Muscle layer of colon (tissue), 2 donors: ENCODE measurements around the gene OXSR1.
"Not testable (repeated sequence)": the region's sequence is repeated elsewhere in the genome, so short reads cannot be mapped to it uniquely, and the experiment has no call there.

Experiments
- H3K27ac ChIP-seq: one replicate; pipeline ENCODE4 v1.7.0; 2013; ENCODE audit warnings: low read depth, mild to moderate bottlenecking, low read length, moderate library complexity
- H3K27me3 ChIP-seq, 2 donors: one replicate each; pipeline ENCODE4 v1.7.0; 2013; ENCODE audit warnings: low read length in 2 of 2, mild to moderate bottlenecking in 2 of 2; ENCODE audit not compliant: insufficient read depth in 2 of 2, control insufficient read depth in 1 of 2
- H3K36me3 ChIP-seq: one replicate; pipeline ENCODE4 v1.7.0; 2013; ENCODE audit warnings: mild to moderate bottlenecking, low read length; ENCODE audit not compliant: insufficient read depth
- H3K4me1 ChIP-seq: one replicate; pipeline ENCODE4 v1.7.0; 2013; ENCODE audit warnings: mild to moderate bottlenecking, low read length; ENCODE audit not compliant: insufficient read depth
- H3K4me3 ChIP-seq, 2 donors: one replicate each; pipeline ENCODE4 v1.7.0; 2013; ENCODE audit warnings: low read length in 2 of 2, low read depth in 1 of 2, mild to moderate bottlenecking in 1 of 2, moderate library complexity in 1 of 2
- H3K9ac ChIP-seq: one replicate; pipeline ENCODE4 v1.7.0; 2013; ENCODE audit warnings: low read length
- H3K9me3 ChIP-seq: one replicate; pipeline ENCODE4 v1.7.0; 2013; ENCODE audit warnings: mild to moderate bottlenecking, low read length
- donor health status: abdominal sarcoma.
- donor health status: Adenocarcinoma of cecum.

The OXSR1 gene

DNA sequence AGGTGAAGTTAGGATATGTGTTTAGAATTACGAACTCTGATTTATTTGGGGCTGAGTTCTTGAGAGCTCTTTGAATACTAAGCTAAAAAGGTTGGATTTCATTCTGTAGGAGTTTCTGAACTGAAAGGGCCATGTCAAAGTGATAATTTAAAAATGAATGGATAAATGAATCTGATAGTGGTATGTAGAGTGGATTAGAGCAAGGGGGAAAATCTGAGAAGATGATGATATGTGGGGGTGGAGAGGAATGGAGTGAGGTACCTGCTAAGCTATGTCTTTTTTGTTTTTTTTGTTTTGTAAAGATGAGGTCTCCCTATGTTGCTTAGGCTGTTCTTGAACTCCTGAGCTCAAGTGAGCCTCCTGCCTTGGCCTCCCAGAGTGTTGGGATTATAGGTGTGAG, 55.7 kb downstream of the OXSR1 start:
- H3K9ac ChIP-seq = no peak overlapping the region
- H3K9me3 ChIP-seq = no peaks in the 10 kb centered on the region
- H3K4me3 ChIP-seq = no peak overlapping the region
- peaks cover 20% of the 10 kb centered on the region for H3K36me3 ChIP-seq
- no peaks in the 10 kb centered on the region for H3K27me3 ChIP-seq
- H3K4me1 ChIP-seq = no peaks in the 10 kb centered on the region
- H3K27ac ChIP-seq = no peak overlapping the region

DNA sequence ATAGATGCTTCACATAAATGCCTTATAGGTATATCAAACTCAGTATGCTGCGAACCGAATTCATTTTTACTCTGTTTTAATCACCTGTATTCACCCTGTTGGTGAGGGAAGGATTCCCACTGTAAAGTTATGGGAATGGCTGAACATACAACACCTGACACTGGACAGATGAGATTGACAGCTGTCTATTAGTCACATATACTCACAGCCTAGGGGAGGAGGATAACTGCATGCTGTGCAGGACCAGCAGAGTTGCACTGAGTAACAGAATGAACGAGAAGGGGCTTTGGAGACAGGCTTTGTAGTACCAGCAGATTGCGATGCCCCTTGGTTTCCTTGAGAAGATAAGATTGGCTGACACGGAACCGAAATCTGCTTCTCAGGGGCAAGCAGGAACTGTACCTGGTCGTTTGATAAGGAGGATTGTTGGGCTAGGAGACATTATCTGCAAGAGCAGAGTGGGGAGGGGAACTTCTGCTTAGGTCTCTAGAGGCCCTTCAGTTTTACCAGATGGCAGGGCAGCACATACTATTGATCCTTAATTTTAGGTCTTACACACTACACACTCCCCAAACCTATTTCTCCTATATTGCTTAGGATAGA, 56.8 kb downstream of the OXSR1 start:
- Histone ChIP-seq H3K27me3 (no peaks in the 10 kb centered on the region), H3K4me1 (no peaks in the 10 kb centered on the region), H3K9ac (no peak overlapping the region), H3K36me3 (peaks cover 16% of the 10 kb centered on the region), H3K27ac (no peak overlapping the region), H3K4me3 (no peak overlapping the region), H3K9me3 (no peaks in the 10 kb centered on the region)

DNA sequence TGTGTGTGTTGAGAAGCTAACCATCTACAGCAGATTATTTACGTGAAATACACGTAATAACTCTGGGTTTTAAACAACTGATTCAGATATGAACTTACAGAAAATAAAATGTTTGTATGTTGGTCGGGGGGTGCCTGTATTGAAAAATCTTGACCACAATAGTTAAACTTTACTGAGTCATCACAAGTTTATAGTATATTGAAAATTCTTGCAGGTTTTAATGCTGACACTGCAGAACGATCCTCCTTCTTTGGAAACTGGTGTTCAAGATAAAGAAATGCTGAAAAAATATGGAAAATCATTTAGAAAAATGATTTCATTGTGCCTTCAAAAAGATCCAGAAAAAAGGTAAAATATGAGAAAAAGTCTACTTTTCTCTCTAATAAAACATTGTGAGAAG, 59.0 kb downstream of the OXSR1 start:
- H3K27me3 ChIP-seq = no peaks in the 10 kb centered on the region
- peaks cover 14% of the 10 kb centered on the region for H3K36me3 ChIP-seq
- no peak overlapping the region for H3K27ac ChIP-seq
- no peaks in the 10 kb centered on the region for H3K9me3 ChIP-seq
- no peaks in the 10 kb centered on the region for H3K4me1 ChIP-seq
- no peak overlapping the region for H3K9ac ChIP-seq
- no peak overlapping the region for H3K4me3 ChIP-seq

DNA sequence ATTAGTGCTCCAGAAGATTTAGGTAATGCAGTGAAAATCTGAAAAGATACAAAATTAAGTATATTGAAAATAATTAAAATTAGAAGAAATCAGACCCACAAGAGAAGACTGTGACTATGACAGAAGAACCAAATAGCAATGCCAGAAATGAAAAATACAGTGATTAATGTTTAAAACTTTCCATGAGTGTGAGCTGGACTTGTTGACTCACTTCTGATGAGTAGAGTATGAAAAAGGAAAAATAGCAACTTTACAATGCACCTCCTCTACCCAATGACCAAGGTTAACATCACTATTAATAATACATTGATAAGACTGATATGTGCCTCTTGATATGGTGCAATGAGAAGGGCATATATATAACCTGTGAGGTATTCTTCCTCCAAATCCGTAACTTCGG, 60.9 kb downstream of the OXSR1 start:
- H3K27ac ChIP-seq = no peak overlapping the region
- no peaks in the 10 kb centered on the region for H3K27me3 ChIP-seq
- no peak overlapping the region for H3K4me3 ChIP-seq
- no peaks in the 10 kb centered on the region for H3K4me1 ChIP-seq
- H3K9me3 ChIP-seq = no peaks in the 10 kb centered on the region
- no peak overlapping the region for H3K9ac ChIP-seq
- peaks cover 29% of the 10 kb centered on the region for H3K36me3 ChIP-seq

DNA sequence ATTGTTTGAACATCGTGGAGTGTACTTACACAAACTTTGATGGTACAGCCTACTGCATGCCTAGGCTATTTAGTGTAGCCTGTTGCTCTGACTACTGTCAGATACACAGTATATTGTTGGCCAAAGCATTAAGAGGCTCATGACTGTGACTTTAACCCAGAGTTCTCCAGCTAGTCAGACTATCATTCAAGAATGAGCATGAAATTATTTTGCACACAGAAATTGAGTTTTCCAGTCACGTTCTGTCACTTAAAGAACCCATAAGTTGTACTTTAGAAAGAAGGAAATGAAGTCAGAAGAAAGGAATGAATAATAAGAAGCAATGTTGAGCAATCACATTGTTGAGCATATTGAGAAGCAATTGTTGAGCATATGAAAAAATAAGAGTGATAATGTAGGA, 62.7 kb downstream of the OXSR1 start:
- Histone ChIP-seq H3K36me3 (peaks cover 23% of the 10 kb centered on the region), H3K4me1 (no peaks in the 10 kb centered on the region), H3K27me3 (no peaks in the 10 kb centered on the region), H3K9me3 (no peaks in the 10 kb centered on the region), H3K9ac (no peak overlapping the region), H3K27ac (no peak overlapping the region), H3K4me3 (no peak overlapping the region)

DNA sequence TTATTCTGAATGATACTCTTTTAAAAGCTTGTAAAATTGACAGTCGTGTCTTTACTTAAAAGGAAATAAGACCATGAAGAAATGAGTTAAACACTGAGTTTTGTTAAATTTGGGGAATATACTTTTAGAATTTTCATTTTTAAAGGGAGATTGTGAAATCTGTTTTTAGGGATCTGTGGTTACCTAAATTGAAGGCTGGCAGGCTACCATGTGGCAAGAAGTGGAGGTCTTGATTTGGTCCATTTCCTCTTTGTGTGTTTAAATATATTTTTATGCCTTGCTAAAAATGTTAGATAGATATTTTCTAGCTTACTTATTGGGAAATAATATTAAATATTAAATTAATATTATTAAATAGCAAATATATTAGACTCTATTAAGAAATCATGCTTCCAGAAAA, 63.7 kb downstream of the OXSR1 start:
- Histone ChIP-seq H3K27me3 (no peaks in the 10 kb centered on the region), H3K9ac (no peak overlapping the region), H3K4me1 (no peaks in the 10 kb centered on the region), H3K9me3 (no peaks in the 10 kb centered on the region), H3K4me3 (no peak overlapping the region), H3K27ac (no peak overlapping the region), H3K36me3 (peaks cover 19% of the 10 kb centered on the region)

DNA sequence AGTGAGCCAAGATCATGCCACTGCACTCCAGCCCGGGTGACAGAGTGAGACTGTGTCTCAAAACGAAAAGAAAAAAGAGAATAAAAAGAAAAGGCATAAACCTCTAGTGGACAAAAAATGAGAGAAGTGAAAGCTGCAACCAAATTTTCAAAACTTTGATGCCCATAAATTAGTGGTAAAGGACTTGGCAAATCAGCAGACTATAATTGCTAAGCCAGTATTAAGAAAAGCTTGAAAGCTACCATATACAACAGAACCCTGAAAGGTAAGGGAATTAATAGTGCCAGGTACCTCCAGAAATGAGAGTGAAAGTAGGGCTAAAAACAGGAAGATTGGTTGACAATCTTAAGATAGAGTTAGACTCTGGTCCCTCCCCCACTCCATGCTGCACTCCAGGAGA, 67.4 kb downstream of the OXSR1 start:
- Histone ChIP-seq H3K36me3 (peaks cover 25% of the 10 kb centered on the region), H3K4me3 (no peak overlapping the region), H3K27ac (no peak overlapping the region), H3K9me3 (no peaks in the 10 kb centered on the region), H3K4me1 (no peaks in the 10 kb centered on the region), H3K27me3 (no peaks in the 10 kb centered on the region), H3K9ac (no peak overlapping the region)

DNA sequence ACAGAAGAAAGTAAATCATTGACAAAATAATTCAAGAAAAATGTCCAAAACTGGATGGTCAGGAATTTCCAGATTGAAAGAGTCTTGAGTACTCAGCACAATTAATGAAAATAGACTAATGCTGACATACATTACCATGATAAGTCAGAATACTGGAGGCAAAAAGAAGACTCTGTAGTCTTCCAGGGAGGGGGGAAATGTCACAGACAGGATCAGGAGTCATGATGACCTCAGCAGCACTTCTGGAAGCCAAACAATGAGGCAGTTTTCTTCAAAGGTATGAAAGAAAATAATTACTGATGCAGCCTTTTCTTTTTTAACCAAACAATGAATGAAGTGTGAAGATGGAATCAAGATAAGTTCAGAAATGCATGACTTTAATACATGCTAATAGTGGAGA, 70.1 kb downstream of the OXSR1 start:
- H3K36me3 ChIP-seq = peaks cover 33% of the 10 kb centered on the region

DNA sequence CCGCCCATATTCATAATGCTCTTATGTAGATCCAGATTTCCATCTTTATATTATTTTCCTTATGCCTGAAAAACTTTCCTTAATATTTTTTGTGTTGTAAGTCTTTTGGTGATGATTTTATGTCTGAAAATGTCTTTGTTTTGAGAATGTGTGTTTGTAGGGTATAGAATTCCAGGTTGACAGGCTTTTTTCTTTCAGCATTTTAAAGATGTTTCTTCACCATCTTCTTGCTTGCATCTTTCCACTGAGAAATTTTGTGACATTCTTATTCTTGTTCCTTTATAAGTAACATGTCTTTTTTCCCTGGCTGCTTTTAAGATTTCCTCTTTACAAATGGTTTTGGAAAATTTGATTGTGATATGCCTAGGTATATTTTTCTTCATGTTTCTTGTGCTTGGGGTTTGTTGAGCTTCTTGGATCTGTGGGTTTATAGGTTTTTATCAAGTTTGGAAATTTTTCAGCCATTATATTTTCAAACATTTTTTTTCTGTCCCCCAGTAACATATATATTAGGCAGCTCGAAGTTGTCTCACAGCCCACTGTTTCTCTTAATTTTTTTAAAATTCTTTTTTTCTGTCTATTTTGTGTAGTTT, 73.2 kb downstream of the OXSR1 start:
- Histone ChIP-seq H3K4me1 (no peaks in the 10 kb centered on the region), H3K9me3 (no peaks in the 10 kb centered on the region), H3K36me3 (peaks cover 24% of the 10 kb centered on the region)

More for the DNA sequence above, 70.1 kb downstream of the OXSR1 start:
- Histone ChIP-seq H3K4me3 (no peak overlapping the region), H3K9ac (no peak overlapping the region), H3K27ac (no peak overlapping the region), H3K4me1 (no peaks in the 10 kb centered on the region), H3K27me3 (no peaks in the 10 kb centered on the region), H3K9me3 (no peaks in the 10 kb centered on the region)

DNA sequence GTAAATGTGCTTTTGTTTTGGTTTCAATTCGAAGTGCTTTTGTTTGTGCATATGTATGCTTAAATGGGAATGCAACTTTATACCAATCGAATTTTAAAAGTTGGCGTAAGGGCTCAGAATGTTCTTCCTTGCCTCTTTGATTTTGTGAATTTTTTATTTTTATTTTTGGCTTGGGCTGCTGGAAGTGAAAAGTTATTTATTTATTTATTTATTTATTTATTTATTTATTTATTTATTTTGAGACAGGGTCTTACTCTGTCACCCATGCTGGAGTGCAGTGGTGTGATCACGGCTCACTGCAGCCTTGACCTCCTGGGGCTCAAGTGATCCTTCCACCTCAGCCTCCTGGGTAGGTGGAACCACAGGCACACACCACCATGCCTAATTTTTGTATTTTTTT, 77.5 kb downstream of the OXSR1 start:
- not testable (repeated sequence) for H3K9ac ChIP-seq, H3K27me3 ChIP-seq, H3K9me3 ChIP-seq, H3K27ac ChIP-seq, H3K4me1 ChIP-seq, H3K4me3 ChIP-seq
- peaks cover 24% of the 10 kb centered on the region for H3K36me3 ChIP-seq

More for the DNA sequence above, 73.2 kb downstream of the OXSR1 start:
- Histone ChIP-seq H3K9ac (no peak overlapping the region), H3K4me3 (no peak overlapping the region), H3K27me3 (no peaks in the 10 kb centered on the region), H3K27ac (no peak overlapping the region)

DNA sequence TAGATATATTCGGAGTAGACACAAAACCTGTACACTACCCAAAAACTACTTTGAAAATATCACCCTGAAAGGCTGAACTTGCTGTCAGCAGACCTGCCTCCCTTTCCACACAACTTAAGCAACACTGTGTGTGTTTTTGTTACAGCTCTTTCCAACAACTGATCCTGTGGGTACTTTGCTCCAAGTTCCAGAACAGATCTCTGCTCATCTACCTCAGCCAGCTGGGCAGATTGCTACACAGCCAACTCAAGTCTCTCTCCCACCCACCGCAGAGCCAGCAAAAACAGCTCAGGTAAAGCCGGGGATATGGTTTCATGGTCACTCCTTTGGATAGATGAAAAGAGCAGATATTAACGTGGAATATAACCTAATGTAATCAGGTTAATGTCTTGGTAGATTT, 80.6 kb downstream of the OXSR1 start:
- Histone ChIP-seq H3K9me3 (no peaks in the 10 kb centered on the region), H3K4me1 (no peaks in the 10 kb centered on the region), H3K9ac (no peak overlapping the region), H3K27me3 (no peaks in the 10 kb centered on the region), H3K4me3 (no peak overlapping the region), H3K27ac (no peak overlapping the region), H3K36me3 (peaks cover 18% of the 10 kb centered on the region)

DNA sequence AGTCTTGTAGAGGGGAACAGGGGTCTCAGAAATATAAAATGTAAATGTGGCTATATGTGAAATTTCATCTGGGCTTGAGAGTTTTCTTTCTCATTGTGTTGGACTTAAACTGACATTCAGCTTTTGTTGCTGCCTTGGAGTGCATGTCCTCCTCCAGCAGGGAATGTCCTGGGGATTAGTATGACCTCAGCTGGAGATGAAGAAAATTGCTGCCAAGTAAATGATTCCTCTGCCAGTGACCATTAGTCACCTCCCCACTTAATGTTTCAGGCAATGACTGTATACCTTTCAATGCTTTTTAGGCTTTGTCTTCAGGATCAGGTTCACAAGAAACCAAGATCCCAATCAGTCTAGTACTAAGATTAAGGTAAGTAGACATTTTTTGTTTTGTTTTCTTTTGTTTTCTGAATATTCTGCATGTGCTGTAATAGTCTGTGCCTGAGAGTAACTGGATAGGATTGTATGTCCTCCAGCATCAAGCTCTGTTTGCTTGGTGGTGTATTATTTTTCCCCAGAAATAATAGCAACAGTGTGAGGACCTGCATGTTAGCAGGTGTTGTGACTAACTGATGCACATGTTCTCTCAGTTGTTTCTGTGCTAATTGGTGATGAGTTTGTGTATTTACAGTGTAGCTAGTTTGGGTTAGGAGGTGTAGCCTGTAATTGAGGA, 82.2 kb downstream of the OXSR1 start:
- H3K36me3 ChIP-seq = peaks cover 31% of the 10 kb centered on the region
- no peak overlapping the region for H3K27ac ChIP-seq
- H3K4me3 ChIP-seq = no peak overlapping the region
- H3K9me3 ChIP-seq = no peaks in the 10 kb centered on the region
- H3K27me3 ChIP-seq = no peaks in the 10 kb centered on the region
- H3K4me1 ChIP-seq = no peaks in the 10 kb centered on the region
- no peak overlapping the region for H3K9ac ChIP-seq
